HG03064 (cell line): ENCODE data around the gene PPM1L.
A peak's percentile ranks its signal among the peaks of the same experiment; 100 is the strongest.

Experiments
- ATAC-seq: cut with Tn5 transposase; IDR thresholded peaks from one replicate; pipeline ENCODE4 v1.9.1; 2021; ENCODE audit warnings: low read depth; ENCODE audit not compliant: unreplicated experiment

The PPM1L gene

DNA sequence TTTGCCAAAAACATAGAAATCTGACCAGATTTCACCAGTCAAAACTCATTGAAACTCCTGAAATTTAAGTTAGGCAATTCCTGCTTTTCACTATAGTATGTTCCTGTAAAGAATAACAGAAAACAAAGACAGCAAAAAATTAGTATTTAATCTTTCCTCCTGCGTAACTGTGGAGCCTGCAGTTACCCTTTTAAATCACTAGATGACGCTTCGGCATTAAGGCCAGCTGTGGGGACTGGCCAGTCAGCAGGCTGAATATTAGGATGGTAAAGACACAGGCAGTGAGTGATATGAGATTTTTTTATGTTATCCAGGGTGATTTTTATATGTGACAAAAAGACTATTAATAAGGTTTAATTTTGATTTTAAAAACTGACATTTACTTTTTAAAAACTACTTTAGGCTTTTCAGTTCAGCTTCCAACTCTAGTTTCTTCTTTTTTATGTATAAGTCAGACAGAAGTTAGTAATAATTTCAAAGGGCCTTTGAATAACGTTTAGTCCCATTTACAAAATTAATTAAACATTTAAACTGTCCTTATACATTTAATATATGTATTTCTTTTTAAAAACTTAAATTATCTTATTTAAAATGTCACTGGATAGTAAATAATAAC lies 165.1 kb downstream of the PPM1L start:
- ATAC-seq, result no peak

DNA sequence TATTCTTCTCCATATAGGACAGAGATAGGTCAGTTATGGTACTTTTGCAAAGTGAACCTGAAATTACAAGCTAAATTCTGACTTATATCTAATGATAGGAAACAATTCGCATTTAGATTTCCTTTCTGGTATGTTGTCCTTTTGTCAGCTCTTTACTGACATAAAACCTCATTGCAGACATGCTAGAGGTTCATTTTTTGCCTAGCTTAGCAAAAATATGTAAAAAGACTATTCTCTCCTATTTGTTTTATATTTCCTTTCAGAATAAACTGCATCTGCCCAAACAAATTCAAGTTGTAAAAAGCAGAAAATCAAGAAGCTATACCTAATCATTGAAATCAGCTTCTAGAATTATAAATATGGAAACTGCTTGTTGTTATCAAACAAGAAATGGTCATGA lies 168.7 kb downstream of the PPM1L start:
- ATAC-seq, result no peak

DNA sequence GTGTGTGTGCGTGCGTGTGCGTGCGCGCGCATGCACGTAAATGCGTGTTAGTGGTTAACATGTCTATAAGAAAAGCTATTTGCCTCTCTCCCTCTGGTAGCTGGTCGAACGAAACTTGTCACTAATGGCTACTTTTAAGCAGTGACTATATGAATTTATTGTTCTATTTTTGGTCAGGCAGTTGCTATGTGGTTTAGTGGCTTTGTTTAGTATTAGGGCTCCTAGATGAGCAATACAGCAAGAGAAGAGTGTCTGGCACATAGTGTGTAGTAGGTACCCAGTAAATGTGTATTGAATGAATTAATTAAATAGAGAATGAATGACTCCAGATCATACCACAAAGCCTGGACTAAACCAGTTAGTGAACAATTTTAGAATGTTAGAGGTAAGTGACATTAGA lies 171.6 kb downstream of the PPM1L start:
- ATAC-seq, result no peak

DNA sequence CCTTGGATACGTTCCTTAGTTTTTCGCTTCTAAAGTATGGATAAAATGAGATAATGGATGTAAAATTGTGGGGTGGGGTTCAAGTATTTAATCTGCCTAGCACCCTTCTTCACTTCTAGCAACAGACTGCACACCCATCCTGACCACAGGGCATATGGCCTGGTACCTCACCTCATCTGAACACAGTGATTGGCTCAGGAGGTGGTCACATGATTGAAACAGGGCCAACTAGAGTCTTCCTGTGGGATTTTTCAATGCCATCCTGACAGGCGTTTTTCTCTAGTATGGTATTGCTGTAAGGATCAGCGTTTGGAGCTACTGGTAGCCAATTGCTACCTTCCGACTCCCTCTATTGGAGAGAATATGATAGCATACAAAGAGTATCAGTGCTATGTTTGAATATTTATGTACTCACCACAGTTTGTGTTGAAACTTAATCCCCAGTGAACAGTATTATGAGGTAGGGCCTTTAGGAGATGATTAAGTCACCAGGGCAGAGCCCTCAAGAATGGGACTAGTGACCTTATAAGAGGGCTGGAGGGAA lies 172.2 kb downstream of the PPM1L start:
- no peak for ATAC-seq

DNA sequence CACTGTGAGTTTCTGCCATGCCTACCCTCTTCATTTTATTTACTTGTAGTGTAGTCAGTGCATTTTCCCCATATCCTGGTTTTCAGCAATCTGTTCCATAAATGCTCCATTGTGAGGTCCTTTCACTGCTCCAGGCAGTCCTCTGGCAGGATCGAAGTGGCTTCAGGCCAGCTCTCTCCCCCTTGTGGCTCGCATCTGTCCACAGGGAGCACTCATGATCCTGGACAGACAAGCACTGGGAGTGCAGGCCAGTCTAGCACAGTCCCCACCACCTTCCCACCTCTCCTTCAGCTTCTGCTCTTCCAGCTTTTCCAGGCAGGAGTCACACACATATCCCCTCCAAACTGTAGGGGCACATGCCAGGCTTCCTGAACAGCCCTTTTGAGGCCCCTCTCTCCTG lies 173.6 kb downstream of the PPM1L start:
- ATAC-seq, result no peak

DNA sequence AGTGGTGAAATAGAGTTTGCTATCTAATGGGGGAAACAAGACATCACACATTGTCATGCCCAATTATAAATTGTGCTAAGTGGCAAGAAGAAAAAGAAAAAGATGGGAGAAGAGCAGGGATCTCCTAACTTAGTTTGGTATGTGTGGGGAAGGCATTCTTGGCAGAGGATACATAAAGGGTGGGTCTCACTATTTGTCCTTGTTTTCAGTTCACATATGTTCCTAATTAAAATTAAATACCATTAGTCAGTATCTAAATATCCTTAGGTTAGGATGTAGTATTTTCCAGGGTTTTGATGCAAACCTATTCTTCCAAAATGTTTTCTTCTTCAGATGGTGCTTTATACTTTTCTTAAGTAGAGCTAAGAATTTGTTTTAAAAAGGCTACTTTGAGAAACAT lies 175.4 kb downstream of the PPM1L start:
- no peak for ATAC-seq

DNA sequence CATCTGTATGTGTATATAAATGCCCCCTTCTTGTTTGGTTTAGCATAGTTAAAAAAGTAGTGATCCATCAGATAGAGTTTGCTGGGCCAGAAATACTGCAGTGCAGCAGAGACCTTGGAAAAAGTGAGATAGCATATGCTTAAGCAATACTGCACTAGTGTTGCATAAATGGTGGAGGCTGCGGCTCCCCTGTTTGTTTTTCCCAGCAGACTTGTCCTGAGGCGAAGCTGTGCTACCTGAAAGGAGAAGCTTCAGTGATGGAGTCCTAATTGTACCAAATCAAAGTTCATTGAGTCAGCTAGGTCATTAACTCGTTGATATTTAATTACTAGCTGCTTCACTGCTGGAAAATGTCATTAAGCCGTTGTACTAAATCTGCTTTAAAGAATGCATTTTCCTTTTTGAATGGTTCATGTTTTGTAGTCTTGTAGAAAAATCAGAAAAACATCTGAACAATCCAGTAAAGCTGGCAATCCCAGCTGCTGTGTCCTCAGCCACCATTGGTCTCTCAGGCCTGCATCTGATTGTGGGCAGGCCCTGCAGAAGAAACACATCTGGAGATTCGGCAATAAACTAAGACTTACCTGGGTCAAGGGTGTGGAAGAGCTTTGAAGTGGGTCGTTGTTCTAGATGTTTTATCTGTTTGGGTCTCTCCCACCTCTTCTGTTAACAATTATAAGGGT lies 179.5 kb downstream of the PPM1L start:
- ATAC-seq, result no peak

DNA sequence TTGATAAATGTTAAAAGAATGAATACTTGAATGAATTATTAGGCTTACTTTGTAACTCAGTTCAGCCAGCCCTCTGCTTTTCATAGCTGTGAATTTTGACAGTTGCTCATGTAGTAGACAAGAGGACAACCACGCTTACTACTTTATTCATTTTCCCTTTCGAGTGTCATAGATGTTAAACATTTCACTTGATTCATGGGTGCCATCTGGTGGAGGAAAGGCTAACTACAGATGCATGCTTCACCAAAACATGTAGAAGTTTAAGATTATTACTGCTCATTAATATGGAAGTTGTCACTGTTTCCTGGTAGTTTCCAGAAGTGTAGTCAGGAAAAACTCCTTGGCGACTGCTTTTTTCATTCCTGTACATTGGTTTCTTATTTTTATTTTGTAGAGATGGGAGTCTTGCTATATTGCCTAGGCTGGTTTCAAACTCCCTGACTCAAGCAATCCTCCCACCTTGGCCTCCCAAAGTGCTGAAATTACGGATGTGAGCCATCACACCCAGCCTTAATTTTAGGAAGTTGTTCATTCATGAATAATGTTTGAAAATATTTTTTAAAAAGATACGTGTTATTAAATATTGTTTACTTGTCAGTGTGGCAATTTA lies 186.0 kb downstream of the PPM1L start:
- ATAC-seq, result peak; percentile 96

DNA sequence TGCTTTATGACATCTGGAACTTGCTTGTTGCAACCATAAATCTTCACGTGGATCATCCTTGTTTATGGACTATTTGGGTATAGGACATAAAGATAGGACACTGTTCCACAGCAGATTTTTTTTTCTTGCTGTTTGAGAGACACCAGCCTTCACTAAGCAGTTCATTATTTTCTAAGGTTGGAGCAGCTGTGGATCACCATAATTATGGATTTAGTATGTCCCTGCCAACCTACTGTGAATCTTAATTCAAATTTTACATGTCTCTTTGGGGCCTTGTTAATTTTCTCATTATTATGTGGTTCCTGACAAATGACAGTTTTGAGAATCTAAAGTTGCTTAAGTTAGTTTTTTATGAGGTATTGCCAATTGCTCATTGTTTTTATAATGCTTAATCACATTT lies 188.0 kb downstream of the PPM1L start:
- no peak for ATAC-seq

DNA sequence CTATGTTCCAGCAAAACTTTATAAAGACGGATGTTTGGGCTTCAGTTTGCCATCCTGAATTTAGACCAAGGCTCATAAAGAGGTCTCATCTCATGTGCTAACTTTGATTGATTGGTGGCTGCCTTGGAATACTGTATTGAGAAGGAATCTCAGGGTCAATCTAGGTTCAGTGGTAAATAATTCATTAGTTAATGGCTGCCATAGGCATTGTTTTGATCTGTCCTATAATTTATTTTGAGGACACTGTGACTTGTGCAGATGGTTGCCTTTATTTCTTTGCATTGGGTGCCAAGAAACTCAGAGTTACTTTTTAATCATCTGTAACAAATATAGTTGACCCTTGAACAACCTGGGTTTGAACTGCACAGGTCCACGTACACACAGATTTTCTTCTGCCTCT lies 189.3 kb downstream of the PPM1L start:
- ATAC-seq, result no peak

DNA sequence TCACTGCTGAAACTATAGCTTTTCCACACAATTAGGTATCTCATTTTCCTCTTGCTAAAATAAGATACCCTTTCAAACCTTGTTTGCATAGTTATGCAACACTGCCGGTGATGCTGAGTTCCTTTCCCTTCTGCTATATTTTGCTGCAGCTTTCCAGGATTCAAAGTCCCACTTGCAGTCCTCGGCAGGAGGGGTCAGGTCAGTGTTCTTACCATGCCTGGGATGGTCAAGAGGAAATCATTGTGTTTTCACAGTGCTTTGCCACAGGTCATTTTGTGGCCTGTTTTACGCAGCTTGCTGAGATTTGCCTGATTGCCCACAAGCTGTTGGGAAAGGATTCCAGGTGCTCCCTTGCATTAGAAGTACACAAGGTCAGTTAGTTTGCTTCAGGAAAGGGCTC lies 192.2 kb downstream of the PPM1L start:
- no peak for ATAC-seq

DNA sequence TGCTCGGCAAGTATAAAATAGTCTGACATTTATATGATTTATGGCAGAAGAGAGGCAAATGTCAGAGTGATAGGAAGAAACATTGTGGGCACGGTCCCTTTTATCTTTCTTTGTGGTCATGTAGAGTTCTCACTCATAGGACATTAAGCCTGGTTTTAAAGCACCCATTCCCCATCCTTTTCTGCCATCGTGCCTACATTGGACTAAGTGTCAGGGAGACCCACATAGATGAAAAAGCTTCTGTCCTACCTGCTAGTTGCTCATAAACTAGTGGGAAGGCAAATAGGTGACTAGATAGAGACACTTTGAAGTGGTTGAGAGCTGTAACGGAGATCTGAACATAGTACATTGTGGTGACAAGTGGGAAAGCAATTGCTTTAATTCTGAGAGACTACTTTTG lies 193.4 kb downstream of the PPM1L start:
- no peak for ATAC-seq

DNA sequence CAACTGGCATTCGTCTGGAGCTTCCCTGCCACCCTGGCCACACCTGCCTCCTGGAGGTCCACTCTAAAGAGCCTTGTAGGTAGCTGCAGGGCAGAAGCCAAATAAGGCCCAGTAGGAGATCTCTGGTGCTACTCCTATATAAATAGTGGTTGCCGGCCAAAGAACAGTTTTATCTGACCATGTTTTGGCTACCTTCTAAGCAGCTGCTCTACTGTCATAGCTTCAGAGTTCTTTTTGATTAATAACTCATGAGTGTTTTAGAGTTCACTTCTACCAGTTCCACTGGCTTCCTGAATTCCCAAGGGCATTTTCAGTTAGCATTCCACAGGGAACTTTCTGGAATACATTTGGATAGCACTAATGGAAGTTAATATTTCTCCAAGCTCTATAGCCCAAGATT lies 194.5 kb downstream of the PPM1L start:
- ATAC-seq, result no peak

DNA sequence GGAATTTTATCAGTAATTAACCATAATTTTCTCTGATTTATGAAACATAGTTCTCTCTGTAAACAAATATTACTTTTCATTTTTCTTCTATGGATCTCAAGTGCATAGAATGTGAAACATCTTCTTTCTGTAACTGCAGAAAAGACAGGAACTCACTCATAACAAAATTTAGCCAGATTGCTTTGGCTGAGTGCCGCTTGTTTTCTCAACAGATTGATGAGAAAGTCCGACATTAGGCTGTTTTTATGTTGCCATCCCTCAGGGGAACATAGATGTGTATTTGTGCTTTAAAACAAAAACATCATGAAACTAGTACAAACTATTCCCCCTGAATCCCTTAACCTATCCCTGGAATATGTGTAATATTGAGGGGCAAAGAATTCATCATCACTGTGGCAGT lies 194.9 kb downstream of the PPM1L start:
- ATAC-seq, result no peak

DNA sequence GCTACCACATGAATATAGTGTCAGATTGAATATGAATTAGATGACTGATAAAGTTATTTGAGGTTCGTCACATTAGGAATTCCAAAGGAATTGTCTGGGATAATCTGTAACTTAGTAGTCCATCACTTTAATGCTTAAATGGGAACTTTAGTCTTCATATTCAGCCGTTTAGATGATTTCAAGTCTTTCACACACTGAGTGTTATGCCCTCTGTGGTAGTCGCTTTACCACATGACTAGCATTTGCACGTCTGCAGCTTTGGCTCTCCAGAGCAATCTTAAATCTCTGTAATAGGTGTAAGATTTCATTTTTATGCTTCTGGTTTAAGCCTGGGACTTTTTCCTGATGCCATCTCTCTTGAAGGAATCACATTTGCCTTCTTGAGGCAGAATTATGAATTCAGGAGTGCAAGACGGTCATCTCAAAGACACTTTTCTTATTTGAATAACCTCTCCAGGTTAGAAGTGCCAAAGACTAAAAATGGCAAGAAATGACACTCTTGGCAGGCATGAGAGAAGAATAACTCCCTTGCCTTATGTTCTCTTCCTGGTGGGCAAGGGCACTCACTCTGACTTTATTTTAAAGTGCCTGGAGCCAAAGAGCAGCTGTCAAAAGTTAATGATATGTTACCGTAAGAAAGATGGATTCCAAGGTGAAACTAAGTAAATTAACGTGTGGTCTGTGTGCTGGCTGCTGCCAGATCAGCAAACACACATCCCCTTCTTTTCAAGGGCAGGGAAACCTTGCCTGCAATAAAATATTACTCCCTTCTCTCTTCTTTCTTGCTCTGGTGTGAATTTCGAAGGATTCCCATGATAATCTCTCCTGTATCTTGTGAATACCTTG lies 195.8 kb downstream of the PPM1L start:
- no peak for ATAC-seq

DNA sequence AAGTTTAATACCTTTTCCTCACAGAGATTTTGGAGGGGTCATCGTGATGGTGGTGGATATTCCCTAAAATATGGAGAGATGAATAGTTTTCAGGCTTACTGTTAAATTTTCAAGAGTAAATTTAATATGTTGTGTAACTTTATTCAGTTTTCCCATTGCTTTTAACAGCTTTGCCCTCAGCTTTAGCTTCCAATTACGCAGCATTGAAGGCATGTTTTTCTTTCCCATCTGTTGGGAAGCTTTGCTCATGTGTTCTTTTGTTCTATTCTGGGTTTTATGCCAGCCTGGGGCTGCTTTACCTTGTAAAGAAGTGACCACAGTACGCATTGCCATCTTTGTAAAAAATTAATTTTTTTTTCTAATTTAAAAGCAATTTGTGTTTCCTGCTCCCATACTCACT lies 197.7 kb downstream of the PPM1L start:
- no peak for ATAC-seq

DNA sequence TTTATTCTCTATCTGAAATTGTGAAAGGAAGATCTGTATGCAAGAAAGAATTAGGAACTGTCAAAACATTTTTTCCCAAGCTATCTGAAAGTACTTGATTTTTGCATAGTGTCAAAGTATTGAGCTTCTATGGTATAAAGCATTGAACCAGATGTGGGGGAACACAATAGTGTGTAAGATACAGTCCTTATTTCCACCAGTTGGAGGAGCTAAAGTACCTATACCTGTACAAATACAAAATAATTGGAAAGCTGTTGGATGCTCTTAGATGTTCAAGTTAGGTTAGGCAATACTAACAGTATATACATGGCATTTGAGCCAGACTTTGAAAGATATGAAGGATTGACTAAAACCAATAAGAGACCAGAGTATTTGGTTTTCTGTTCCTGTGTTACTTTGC lies 200.8 kb downstream of the PPM1L start:
- ATAC-seq, result no peak

DNA sequence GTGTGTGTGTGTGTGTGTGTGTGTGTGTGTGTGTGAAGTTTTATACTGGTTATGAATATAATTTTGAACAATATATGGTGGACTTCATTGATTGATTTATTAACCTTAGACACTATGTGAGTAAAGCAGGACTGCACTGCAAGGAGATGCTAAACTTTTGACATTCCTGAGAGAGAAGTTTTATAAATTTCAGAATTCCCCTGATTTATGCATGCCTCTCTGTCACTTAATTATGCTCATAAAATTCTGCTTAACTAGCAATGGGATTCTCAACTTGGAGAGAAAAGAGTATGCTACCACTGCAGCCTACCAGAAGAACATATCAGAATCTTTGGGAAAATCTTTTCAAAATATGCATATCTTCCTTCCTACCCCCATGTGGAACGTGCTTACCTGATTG lies 204.5 kb downstream of the PPM1L start:
- no peak for ATAC-seq

DNA sequence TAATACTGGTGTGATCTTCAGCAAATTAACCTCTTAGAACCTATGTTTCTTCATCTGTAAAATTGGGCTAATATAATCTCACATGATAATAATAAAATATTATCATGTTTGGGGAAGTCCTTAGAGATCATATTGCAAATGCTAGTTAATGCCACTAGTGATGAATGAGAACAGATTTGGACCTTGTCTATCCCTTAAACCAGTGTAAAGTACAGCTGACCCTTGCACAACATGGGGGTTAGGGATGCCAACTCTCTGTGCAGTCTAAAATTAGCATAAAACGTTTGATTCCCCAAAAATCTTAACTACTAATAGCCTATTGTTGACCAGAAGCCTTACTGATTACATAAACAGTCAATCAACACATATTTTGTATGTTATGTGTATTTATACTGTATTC lies 207.9 kb downstream of the PPM1L start:
- no peak for ATAC-seq

DNA sequence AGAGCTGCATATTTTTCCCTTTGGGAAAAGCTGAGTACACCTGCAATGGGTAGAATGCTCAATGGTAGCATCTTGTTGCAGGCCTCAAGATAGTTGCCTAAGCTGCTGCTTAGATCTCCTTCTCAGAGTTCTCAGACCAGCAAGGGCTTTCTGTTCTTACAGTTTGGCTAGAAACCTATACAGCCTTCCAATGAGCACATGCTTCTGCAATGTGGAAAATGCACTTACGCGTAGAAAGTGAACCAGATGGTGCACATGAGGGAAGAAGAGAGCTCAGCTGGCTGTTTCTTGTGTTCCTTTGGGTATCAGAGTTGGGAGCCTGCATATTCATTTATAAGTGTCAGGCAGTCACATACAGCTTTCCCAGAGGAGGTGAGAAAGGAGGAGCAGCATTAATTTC lies 212.7 kb downstream of the PPM1L start:
- no peak for ATAC-seq
